ENCODE measurements around the gene PTPRT. TPM values are rescaled to one million over a fixed set of nuclear protein-coding genes. Genes with fewer than 3 reads are reported as not detected.

Gene PTPRT
- total RNA-seq, 1 donor from 2014 or later = not detected

DNA sequence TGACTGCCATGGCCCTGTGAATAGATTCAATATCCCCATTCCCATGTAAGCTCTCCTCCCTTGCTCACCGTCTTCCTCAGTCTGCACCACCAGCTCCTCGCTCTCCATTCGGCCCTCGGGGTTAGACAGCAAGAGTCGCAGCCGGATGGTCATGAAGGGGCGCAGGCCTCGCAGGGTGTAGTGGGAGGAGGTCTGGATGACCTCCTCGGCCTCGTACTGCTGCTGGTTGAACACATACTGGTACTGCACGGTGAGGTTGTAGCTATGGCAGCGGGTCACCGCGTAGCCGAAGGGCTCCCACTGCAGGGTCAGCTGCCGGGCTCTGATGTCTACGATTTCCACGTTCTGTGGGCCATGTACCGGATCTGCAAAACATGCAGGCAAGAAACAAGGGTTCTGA, 717.5 kb downstream of the PTPRT start:
- no peak for DNase-seq (ENCODE audit: low read depth)

DNA sequence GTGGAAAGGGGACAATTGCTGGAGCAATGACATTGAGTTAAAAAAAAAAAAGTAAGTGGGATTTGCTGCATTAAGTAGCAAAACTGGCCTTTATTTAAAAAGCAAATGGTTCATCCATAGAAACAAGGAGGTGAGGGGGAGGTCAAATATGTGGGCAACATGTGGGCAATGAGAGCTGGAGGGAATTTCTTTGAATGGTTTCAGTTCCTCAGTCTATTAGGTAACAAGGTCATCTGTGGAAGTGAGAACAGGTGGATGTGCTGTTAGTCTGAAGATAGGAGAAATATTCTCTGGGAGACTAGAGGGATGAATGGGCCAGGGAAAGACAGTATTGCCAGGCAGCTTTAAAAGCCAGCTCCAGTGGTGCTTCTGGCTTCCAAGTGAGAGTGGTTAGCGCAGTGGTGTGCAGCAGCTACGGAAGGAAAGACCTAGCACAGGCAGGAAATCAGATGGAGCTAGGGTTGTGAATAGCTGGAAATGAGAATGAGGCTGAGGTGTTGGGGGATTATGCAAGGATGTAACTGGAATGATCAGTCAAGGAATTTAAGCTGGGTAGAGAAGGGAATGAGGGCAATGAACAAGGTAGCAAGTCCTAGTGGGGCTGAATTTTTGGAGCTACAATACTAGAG, 727.6 kb downstream of the PTPRT start:
- no peak for DNase-seq (ENCODE audit: low read depth)

DNA sequence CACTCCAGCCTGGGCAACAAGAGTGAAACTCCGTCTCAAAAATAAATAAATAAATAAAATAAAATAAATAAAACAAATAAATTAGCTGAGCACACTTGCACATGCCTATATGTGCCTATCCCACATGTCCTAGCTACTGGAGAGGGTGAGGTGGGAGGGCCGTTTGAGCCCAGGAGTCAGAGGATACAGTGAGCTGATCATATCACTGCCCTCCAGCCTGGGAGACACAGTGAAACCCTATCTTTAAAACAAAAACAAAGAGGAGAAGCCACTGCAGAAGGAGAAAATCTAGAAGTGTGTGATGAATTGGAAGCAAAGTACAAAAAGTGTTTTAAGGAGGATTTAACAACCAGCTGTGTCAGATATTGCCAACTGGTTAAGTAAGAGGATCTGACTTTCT, 728.4 kb downstream of the PTPRT start:
- DNase-seq (ENCODE audit: low read depth) = no peak

DNA sequence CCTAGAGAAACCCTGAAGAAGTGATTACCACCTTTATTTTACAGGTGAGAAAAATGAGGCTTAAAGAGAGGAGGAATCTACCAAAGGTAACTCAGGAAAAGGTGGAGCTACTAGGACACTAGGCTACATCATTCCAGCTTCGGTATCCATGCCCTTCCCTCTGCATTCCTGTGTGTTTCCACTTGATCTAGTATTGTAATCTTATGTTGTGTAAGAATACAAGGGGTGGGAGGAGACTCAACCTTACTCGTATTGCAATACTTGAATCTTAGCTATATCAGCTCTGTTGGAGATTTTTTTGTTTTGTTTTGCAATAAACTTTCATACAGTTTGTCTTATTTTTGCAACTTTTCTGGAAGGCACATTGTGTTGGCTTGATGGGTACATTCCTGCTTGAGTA, 742.4 kb downstream of the PTPRT start:
- no peak for DNase-seq (ENCODE audit: low read depth)

DNA sequence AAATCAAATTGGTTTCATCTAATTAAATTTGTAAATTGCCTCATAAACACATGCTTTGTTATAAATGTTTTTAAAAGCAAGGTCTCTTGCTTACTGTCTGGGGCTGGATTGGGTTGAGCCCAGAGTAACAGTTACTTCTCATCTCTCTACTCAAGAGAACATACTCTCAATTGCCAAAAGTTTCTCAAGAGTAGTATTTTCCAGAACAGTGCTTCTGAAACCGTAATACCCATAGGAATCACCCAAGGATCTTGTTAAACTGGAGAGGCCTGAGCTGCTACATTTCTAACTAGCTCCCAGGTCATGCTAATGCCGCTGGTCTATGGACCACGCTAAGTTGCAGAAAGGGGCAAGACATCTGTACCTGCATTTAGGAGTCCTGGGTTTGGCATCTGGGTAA, 744.9 kb downstream of the PTPRT start:
- DNase-seq (ENCODE audit: low read depth) = no peak

DNA sequence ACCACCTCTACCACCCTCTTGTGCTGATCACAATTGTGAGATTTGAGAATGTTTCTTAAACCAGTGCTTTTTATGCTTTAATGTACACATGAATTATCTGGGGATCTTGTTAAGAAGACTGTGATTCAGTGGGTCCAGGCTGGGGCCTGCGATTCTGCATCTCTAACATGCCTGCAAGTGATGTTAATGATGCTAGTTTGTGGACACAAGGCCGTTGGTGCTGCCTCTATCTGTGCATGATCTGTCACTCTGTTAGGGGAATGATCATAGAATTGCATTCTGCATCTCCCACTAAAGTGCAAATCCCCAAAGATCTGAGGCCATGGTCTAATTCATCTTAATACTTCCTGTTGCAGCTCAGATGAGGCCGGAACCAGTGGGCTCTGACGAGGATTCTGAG, 746.5 kb downstream of the PTPRT start:
- DNase-seq (ENCODE audit: low read depth) = no peak

DNA sequence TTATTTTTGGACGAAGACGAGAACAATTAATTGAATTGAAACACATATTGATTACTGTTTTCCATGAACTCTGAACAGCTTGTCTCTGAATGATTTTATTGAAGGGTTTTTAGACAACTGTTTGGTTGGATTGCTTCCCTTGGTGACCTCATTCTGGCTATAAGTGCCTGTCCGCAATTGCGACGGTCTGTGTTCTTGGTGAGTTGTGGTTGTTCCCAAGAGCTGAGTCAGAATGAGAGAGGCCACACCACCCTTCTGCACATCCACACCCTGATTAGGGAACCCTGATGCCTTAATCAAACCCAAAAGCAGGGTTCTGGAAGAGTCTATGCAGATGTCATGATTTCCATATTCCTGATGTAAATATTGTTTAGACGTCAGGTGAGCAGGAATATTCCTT, 747.0 kb downstream of the PTPRT start:
- no peak for DNase-seq (ENCODE audit: low read depth)

DNA sequence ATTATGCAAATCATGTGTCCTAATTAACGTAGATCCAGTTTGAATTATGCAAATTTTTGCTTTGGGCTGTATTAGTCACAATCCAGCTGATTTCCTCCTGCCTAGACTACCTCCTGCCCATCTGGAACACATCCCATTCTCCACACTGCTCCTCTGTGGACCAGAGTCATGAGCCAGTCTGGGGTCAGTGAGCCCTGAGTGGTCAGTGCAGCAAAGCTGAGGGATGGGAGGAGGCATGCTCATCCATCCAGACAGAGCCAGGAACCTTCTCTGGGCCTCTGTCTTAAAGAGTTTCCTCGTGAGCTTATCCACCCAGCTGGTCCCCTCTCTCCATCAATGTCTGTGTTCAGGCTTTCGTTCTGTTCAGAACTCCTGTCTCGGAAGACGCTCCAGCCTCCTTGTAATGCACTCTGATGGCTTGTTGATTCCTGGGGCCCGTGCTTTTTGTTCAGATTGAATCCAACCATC, 747.8 kb downstream of the PTPRT start:
- no peak for DNase-seq (ENCODE audit: low read depth)

DNA sequence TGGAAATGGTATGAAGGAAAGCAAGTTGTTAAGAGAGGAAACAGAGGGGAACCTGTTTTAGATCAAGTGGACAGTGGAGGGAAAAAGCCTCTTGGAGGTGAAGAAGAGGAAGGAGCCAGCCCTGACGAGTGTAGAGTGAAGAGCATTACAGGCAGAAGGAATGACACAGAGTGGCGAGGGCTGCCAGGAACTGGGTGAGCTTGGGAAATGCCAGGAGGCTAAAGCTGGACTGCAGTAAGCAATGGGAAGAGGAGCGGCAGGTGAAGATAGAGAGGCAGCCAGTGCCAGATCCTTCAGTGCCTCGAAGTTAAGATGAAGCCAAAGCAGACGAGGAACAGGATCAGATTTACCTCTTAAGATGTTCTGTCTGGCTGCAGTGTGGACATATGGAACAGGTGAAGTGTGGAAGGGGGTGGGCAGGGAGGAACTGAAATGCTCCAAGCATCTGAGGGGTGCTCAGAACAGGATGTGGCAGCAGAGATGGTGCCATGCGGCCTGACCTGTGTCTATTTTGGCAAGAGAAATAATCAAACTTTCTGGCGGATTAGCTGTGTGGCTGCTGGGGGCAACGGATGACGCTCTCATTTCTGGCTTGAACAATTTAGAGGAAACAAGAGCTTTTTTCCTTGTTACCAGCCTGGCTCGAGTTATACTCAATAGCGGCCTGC, 748.4 kb downstream of the PTPRT start:
- DNase-seq (ENCODE audit: low read depth) = no peak

DNA sequence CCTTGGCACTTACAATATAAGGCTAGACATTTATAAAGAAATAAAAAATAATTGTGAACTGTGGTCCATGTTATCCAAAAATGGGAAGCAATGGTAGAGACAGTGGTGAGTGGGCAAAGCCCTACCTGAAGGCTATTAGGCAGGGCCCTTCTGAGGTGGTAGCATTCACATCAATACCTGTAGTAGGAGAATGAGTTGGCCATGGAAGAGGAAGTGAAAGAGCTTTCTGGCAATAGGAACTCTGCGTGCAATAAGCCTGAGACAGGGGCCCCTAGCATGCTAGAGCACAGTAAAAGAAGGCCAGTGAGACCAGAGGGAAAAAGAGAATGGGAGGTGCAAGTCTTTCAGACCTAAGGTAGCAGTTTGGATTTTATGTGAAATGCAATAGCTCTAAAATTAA, 754.5 kb downstream of the PTPRT start:
- no peak for DNase-seq (ENCODE audit: low read depth)

DNA sequence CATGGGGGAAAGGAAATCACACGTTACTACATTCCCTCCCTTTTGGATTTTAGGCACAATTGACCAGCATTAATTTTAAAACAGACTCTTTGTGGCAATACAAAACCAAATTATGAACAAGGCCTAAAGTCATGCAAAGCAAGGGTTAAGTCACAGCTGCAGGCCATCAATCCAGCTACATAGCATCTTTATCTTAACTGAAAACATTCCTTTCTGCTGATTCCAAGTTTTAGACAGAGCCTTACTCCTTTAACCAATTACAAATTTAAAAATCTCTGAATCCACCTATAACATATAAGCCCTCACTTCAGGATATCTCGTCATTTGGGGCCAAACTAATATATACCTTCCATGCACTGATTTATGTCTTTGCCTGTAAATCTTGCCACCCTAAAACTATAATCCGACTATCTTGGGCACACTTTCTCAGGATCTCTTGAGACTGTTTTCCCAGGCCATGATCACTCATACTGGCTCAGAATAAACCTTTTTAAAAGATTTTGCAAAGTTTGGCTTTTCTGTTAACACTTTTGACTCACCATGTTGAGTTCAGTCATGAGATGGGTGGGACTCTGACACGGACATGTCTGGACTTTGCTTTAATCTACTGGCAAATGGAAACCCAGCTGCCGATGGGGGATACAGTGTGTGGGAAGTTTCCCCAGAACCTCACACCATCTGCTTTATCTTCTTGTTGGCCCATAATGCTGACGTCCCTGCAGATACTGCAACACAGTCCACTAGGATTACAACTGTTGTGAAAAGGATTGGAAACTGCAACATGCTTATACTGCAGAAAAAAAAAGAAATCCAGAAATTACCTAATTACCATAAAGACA, 757.0 kb downstream of the PTPRT start:
- no peak for DNase-seq (ENCODE audit: low read depth)

DNA sequence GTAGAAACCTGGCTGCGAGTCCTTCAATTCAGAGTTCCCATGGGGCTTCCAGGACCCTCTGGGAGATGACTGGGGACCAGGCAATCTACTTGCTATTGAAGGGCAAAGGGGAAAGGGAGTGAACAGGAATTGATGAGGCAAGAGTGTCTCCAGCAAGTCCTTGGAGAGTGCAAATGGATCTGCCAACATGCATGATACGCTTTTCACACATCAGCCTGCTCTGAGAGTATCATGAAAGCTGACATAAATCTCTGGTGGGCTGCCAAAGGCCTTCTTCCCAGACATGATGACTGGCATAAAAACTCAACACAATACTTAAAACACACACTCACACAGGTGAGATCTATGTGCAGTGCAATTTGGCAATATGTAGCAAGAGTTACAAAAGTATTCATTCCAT, 759.1 kb downstream of the PTPRT start:
- DNase-seq (ENCODE audit: low read depth) = no peak

DNA sequence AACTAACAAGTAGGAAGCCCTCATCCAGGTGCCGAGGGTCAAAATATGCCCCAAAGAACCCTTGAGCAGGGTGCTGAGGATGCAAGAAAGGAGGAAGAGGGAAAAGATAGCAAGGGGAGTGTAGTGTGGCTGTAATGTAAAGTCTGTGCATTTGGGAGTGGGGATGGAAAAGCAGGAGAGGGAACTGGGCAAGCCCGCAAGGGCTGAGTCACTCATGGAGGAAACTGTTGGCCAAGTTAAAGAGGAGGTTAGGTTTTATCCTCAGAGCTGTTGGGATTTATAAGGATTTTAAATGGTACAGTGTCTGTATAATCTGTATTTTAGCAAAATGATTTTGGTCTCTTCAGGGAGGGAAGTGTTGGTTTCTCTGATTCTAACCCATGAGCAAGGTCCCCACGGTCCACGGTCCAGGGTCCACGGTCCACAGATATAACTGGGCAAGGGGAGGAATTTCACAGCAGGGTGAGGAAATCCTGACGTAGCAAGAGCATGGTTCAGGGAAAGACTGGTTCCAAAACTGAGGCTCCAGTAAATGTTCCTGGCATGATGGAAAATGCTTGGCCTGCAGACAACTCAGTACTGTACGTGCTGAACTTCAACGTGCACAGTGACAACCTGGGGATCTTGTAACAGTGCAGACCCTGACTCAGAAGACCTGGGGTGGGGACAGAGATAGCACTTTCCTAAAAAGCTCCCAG, 759.8 kb downstream of the PTPRT start:
- DNase-seq (ENCODE audit: low read depth) = no peak

DNA sequence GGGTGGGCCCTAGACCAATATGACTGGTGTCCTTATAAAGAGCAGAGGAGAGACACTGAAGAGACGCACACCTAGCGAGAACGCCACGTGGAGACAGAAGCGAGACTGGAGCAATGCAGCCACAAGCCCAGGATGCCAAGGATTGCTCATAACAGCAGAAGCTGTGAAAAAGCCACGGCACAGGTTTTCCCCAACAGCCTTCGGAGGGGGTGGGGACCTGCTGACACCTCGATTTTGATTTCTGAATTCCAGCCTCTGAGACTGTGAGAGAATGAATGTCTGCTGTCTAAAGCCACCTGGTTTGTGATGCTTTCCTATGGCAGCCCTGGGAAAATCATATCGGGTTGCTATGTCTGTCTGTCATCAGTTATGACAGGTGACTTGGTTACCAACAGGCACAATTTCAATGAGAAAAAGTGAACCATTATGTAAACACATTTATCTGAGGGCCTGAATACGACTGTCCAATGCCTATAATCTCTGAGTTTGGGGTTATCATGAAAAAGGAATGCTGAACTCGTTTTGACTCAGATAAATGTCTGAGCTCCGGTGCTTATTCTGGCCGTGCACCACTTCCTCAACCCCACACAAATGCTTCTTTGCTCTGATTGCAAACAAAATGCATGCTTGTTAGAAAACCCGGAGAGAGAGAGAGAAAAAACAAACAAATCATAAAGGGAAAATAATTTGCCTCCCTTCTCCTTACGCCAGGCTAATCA, 769.7 kb downstream of the PTPRT start:
- DNase-seq (ENCODE audit: low read depth) = no peak

DNA sequence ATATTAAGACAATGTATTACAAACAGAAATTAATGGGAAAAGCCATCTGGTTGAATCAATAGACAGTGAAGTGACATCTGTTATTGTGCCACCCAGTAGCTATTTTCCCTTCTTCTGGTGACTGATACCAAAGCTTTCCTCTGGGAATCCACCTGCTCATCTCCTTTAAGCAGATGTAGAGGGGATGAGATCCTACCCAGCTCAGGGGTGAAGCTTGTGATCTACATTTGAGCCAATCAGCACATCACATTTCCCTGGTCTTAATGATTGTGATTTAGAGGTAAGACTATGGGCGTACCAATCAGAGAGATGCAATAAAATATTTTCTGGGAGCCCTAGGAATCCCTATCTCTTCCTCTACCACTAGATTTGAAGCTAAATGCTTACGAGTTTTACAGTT, 782.9 kb downstream of the PTPRT start:
- DNase-seq (ENCODE audit: low read depth) = no peak

DNA sequence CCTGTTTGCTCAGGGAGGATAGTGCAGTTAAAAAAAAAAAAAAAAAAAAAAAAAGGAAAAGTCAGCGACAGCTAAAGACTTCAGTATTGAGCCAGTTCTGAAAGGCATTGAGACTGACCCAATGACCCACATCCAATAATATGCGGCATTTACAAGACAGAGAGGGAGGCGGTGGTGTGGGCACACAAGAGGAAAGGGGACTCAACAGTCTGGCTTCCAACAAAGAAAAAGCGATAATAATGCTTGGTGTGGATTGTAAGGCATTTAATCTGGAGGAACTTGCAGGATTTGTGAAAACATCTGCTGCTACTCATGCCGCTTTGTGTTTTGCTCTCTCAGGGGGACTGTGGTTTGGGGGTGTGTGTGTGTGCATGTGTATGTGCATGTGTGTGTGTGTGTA, 787.3 kb downstream of the PTPRT start:
- DNase-seq (ENCODE audit: low read depth) = no peak

DNA sequence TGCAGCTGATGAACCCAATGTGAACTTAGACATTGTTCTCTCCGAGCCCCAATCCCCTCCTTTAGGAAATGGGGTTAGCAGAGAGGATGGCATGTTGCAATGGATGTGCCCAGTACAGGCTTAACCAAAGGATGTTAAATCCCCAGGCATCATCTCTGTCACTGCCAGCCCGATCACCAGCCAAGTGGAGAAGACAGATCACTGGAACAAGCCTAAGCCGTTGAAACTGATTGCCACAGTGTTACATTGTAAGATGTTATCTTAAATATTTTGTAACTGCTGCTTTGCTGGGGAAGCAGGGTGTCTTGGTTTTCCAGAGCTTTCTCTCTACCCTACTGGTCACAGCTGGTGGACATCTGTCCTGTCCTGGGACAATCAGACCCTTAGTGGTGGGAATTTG, 788.1 kb downstream of the PTPRT start:
- no peak for DNase-seq (ENCODE audit: low read depth)

DNA sequence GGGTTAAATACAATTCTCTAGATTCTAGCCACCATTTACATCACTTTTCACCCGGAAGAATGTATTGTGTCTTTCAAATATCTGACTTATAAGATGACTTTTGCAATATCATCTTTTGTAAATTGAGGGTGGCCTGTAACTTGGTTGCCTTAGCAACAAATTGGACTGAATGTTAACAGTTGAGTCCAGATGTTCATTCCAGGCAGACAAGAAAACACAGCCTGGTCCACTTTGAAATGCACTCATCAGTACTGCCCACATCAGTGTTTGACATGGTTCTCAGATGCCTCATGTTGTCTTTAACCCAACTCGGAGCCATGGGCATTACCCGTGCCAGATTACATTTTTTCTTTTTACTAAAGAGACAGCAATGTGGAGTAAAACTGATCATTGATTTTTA, 789.9 kb downstream of the PTPRT start:
- DNase-seq (ENCODE audit: low read depth) = no peak

DNA sequence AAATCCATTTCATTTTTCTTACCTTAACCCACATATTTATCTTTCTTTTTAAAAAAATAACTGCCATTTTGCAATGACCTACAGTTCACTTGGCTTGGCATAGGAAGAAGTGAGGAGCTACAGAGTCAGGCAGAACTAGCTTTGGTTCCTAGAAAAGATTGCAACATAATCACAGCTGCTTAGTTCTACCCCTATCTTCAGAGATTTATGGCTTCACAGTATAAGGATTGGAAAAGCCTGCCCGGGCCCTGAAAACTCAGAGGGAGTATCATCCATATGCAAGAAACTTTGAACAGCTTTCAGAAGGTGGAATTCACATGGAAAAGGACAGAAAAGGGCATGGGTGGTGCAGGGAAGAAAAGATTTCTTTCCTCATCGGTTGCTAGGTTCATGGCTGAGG, 797.3 kb downstream of the PTPRT start:
- DNase-seq (ENCODE audit: low read depth) = no peak

DNA sequence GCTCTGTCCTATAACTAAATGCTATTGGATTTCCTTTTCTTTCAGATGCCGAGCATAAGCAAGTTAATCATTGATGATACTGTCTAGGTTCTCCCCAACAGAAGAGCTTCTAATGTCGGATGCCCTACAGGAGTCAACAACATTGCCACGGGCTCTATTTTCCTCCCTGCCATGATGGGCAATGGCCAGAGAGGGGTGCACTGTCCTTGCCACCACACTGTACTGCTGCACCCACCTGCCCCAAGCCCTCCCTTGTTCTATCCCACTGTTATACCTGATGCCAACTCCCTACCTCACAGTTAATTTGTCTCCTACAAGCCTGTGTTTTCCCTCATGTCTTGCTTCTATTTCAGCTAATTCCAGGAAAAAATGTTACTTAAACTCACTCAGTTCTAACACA, 797.9 kb downstream of the PTPRT start:
- DNase-seq (ENCODE audit: low read depth) = no peak

DNA sequence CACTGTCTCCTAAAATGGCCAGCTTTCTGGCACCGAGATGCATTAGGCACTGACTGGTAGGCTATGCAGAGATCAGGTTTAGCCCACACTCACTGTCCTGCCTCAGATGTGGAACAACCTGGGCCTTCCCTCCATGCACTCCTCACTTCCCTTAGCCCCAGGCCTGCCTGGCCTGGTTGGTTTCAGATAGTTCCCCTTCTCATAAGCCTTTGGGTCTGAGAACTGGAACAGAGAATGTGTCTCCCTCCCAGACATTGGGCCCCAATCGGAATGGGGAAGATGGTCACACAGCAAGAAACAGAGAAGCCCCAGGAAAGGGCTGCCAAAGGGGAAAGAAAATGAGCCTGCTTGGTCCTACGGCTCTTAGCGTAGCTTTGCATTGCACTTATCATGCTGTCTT, 809.4 kb downstream of the PTPRT start:
- no peak for DNase-seq (ENCODE audit: low read depth)

DNA sequence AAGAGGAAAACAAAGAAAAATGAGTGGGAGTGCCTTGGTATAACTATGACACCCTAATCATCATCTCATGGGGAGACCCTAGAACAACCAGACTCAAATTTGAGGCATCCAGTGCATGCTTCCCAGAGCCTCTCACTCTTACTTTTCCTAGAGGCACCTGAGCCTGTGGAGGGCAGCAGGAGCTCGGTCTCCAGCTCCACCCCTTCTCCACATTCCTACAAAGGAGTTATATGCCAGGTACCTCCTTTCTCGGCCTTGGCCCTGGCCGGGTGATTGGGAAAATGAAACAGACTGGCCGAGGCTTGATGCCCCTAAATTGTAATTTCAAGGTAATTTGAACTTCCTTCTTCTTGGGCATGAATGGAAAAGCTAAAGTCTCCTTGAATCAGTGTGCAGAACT, 810.3 kb downstream of the PTPRT start:
- no peak for DNase-seq (ENCODE audit: low read depth)
